GM21619 (cell line): ENCODE data around the gene TPD52L2.

ENCODE experiments used
- ATAC-seq: cut with Tn5 transposase; IDR thresholded peaks from one replicate; pipeline ENCODE4 v1.9.1; 2021; ENCODE audit not compliant: unreplicated experiment

Gene TPD52L2

DNA sequence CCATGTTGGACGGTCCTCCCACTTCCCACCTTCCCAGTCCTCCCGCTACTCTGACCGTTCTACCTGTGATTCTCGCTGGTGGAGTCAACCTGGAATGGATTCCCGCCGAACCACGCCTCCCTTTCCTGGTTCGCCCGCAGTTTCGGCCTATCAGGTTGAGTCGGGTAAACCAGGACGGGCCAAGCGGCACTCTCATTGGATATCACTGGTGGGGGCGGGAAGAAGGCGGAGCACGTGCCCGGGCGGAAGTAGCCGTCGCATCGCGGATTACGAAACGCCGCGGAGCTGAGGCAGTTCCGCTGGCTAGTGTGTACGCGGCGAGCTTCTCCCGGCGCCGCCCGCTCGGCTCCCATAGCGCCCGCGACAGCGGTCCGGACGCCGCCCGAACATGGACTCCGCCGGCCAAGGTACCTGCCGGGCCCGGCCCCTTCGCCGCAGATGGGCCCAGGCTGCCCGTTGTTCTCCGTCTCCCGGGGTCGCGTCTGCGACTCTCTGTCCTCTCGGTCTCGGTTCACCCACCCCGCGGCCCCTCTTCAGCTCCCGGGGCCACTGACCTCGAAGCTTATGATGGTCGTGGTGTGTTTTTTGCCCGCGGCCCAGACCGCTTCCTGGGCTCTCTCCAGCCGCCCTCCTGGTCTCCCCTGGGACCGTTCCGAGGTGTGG lies at the start of gene TPD52L2:
TPD52L2 (plus strand) TSS at position 293 of the 663 bp plus-strand sequence; CDS start at position 389, 96 bp downstream.
- ATAC-seq = peak; percentile 57

DNA sequence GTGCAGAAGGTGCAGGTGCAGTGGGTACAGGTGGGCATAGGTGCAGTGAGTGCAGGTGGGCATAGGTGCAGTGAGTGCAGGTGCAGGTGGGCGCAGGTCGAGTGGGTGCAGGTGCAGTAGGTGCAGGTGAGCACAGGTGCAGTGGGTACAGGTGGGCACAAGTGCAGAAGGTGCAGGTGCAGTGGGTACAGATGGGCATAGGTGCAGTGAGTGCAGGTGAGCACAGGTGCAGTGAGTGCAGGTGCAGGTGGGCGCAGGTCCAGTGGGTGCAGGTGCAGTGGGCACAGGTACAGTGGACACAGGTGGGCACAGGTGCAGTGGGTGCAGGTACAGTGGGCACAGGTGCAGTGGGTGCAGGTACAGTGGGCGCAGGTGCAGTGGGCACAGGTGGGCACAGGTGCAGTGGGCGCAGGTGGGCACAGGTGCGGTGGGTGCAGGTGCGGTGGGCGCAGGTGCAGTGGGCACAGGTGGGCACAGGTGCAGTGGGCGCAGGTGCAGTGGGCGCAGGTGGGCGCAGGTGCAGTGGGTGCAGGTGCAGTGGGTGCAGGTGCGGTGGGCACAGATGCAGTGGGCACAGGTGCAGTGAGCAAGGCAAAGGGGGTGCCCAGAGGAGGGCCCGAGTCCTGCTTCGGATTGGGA lies 49.3 kb upstream of the TPD52L2 start:
- no peak for ATAC-seq

DNA sequence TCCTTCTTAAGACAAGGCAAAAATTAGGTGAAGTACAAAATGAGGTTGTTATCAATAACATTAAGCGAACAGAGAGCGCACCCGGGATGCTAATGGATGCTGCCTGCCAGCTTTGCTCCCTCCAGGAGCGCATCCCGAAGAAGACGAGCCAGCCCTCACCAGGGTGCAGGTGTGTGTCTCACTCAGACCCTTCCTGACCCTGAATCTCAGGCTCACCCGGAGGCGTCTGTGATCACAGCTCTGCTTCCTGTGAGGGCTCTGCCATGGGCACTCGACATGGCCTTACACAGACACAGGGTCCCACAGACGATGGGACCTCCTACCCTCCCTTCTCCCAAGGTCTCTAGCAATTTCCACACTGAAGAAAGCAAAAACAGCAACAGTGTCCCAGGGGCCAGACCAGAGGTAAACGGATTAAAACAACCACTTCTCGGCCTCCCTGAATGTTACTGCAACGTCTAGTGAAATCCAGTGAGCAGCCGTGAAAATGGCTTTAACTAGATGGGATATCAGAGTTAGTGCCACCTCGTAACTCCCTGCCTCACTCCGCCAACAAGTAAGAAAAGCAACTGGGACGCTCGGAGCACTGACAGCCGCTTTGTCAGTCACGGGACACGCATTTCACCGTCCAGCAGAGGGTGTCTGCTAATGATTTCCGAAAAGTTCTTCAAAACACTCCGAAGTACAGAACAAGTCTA lies 45.7 kb upstream of the TPD52L2 start:
- no peak for ATAC-seq

DNA sequence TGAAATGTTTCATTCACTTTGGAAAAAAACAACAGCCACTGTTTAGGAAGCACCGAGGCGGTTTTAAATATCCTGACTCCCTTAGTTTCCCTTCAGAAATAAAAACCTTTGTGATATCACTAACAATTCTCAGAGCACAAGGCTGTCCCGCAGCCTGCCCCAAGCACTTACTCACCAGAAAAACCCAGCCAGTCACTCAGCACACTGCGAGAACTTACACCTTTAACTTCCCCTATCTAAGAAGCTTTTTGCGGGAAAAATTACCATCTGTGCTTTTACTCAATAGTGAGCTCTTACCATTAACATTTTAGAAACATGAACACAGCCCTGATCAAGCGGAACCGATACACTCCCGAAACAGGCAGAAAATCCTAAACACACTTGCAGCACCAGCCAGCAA lies 43.3 kb upstream of the TPD52L2 start:
- ATAC-seq = no peak

DNA sequence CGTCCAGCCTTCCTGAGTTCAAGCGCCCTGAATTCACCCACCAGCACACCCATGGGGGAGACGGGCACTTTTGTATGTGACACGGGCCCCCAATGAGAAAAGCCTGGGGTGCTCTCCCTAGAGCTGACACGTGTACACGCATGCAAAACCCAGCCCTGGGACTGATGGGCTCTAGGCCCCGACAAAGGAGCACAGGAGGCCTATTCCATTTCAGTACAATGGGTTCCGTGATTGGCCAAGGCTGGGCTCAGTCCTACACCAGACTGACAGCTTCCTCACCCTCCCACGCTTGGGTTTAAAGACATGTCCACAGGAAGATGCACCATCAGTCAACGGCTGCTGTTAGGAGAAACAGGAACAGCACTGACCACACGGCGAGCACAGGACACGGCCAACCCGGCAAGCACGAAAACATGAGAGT lies 42.8 kb upstream of the TPD52L2 start:
- no peak for ATAC-seq

DNA sequence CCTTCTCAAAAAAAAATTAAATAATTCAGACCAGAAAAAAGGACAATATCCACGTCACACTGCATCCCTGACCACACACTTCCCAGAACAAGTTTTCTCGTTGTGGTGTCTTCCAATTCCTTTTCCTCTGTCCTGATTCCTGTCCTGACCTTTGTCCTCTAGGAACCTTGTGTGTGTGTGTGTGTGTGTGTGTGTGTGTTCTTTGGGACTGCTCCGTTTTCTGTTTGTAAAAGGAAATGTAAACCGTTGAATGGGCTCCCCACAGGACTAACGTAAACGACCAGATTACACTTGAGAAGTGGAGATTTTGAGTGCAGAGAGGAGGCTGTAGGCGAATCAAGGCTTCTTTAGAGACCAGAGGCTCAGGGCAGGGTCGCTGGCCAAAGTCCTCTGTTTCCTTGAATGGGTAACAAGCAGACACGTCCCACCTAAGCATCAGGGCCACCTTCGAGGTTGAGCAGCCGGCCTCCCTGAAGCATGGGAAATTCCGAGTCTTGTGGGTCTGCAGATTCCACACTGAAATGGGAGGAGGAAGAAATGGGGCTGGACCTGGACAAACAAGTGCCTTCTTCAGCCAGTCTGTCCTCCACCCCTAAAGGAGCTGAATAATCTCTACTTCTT lies 41.3 kb upstream of the TPD52L2 start:
- no peak for ATAC-seq

DNA sequence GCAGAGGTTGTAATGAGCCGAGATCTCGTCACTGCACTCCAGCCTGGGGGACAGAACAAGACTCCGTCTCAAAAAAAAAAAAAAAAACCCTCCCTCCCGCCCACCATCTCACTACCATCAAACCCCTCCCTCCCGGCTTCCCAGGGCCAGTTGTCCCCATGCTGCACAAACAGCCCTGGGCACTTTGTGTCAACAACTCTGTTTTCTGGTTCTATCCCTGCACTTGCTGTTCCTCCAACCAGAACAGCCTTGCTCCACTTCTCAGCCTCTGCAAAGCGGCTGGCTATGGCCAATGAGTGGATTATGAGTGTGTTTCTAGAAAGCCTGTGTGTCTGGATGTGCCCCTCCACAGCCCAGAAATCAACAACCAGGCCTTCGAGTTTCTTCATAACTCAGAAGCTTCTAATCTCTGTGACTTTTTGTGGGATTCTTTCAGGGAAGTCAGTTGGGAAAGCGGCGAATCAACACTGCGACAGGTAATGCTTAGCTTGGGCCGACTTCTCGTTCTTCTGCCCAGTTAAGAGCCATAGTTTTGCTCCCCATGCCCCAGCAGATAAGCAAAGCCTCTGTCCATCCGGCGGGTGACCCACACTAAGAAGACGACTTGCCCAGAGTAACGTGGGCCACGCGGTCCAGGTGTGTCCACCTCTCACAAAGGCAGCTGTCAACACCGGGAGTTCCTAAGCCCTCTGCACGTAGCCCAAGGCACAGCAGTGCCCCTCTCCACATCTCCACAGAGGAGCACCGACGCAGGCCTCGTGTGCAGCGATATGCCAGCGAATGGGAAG lies 39.5 kb upstream of the TPD52L2 start:
- no peak for ATAC-seq

DNA sequence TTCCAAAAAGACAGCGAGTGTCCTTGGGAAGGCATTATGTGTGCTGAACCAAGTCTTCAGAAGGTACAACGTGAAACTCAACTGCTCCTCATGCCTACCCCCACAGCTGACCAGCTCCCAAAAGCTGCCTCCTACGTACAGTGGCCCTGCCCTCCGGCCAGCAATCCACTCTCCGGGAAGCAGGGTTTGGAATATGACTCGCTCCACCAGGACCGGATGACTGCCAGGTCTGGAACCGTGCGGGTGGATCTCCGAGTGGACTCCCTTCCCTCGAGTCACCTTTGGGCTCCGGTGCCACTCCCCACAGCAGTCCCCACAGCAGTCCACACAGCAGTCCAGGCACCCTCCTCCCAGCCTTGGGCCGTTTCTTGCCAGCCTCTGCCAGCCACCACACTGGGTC lies 38.3 kb upstream of the TPD52L2 start:
- no peak for ATAC-seq

DNA sequence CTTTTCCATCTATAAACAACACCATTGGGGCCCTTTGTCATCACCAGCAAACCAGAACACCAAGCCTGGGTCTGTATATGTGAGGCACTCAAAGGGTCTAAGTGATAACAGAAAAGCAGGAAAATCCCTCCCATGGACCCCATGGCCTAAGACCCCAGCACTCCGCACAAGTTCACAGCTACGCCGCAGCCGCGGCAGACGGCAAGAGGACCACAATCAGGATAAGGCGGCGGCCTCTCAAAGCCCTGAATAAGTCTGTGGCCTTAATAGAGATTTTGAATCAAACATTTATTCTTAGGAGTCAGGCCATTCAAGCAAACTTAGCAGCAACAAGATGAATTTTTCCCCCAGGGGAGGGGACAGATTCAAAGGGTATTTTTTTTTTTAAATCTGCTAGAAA lies 36.9 kb upstream of the TPD52L2 start:
- no peak for ATAC-seq

DNA sequence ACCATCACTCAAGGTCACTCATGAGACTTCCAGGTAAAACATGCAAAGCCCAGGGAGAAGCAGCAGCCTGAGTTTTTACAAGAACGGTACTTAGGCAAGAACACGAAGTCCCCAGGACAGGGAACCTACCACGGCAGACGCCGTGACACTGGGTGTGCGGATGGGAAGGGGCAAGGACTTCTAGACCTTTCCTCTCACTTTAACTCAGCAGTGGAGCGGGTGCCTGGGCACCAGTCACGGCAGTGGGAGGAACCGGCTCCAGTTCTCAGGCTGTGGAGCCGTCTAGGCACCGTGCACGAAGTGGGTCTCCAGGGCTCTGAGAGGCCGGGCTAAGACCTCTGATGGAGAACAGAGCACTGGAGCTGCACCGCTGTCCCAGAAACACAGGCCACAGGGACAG lies 36.5 kb upstream of the TPD52L2 start:
- no peak for ATAC-seq

DNA sequence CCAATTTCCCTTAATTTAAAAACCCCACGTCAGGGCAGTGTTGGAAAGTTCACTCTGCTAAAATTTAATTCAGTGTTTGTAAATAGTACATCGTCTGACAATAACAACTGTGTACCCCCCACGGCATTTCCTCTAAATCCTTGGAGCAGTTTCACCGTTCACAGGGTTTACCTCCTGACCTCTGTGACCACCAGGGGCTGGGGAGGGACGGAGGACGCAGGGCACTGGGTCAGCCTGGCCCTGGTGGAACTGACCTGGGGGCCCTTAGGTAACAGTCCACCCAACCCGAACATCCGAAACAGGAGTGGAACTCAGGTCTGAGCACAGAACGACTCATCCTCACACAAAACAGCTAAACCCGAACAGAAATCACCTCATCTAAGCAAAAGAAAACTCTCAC lies 36.1 kb upstream of the TPD52L2 start:
- ATAC-seq = no peak

DNA sequence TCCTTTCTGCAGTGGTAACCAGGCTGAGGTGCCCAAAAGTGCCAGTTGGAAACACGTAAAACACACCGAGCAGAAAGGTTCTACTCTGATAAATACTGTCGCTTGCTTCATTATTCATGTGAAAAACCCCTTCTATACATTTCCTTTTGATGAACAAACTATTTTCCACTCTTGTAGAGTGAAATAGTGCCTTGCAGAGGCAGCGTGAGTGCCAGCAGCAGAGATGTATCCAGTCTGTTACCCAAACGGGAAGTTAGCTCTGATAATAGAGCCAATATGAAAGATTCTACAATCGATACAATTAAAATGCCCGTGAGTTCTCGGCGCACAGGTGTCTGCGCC lies 35.5 kb upstream of the TPD52L2 start:
- no peak for ATAC-seq

DNA sequence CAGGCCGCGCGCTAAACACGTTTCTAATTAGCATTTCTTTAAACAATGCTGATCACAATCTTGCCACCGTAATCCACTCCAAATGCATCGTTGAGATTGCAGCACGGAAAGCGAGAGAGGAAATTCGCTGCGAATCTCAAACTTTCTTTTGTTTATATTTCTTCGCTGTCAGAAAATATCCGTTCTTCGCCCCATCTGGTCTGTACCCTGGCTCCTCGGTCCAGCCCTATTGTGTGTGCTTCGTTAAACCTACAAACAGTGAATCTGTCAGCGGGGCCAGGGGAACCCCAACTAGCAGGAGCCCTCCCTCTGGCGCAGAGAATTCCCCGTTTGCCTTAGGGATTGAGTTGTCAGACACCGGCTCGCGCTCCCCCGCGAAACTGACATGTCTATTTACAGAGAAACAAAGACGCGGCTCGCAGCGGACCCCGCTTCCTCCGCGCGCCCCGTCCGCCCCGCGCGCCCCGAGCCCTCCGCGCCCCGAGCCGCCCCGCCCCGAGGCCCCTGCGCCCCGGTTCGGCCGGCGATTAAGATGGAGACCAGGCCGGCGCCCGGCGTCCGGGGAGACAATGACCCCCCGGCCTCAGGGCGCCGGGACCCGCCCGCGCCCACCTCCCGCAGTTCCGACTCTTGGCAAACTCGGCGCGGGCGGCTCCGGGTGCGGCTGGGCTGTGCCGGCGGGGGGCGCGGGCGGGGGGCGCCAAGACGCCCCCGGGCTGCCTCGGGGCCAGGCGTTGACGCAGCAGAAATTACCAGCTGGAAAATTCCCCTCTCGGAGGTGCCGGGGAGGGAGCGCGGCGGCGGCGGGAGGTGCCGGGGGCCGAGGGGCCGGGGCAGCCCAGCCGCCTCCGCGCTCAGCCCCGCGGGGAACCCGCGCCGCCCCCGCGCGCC lies 34.9 kb upstream of the TPD52L2 start:
- no peak for ATAC-seq

DNA sequence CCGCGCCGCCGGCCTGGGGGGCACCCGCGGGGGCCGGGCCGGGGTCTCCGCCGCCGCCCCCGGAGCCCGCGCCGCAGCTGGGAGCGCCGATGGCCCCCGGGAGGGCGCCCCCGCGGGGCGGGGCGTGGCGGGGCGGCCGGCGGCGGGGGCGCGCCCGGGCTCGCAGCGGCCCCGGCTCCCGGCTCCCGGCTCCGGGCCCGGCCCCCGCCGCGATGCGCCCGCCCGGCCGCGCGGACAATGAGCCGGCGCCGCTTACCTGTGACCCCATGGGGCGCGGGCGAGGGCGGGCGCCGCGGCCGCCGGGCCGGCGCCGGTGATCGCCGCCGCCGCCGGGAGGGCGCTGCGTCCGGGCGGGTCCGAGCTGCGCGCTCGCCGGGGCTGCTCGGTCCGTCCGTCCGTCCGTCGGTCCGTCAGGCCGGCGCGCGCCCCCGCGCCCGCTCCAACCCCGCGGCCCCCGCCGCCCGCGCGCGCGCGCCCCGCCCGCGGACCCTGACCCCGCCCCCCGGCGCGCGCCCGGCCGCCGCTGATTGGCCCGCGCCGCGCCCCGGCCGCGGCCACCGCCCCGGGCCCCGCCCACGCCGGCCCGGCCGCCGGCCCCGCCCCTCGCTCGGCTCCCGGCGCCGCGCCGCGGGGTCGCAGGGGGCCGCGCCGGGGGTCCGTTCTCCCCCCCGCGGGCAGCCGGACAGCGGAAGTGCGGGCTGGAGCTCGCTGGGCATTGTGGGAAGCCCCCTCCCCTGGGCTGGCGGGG lies 34.1 kb upstream of the TPD52L2 start, which contains the start of gene ZBTB46:
ZBTB46 (minus strand) TSS at position 424 of the 748 bp plus-strand sequence. CDS start 40,507 bp downstream, outside the sequence.
- no peak for ATAC-seq

DNA sequence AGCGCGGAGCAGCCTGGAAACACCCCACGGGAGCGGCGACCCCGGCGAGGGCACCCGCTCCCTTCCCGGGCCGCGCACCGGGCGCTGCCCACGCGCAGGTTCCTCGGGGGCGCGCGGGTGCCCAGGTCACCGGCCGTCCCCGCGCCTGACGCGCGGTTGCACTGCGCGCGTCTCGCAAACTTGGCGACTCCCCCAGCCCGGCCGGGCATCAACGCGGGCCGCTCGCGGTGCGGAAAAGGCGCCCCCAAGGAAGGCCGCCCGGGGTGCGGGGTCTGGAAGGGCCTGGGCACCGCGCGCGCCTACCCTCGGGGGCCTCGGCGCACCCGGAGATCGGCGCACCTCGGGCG lies 33.5 kb upstream of the TPD52L2 start:
- ATAC-seq = no peak

DNA sequence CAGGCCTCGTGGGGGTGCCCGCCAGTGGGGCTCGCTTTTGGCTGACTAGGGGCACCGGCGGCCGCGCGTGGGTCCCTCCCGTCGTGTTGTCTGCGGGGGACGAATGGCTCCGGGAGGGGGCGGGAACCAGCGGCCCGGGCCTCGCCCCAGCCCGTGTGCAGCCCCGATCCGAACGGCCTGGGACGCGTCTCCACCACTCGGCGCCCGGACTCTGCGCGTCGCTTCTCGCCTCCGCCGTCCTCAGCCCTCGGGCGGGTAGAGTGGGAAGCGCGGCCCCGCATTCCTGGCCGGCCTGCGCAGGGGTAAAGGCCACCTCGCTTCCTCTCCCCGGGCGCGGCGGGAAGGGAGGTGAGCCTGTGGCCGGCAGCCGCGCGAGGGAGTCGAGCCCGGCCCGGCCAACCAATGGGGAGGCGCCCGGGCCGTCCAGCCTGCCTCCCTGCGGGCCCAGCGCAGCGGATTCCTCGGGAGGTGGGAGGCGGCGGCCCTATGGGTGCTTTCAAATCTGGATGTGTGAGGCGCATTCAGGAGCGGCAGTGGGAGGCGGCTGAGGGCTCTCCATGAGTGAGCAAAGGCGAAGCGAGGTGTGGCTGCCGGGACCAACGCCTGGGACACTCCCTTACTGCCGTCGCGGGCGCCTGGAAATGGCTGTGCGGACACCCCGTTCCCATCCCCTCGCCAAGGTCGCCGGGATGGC lies 32.9 kb upstream of the TPD52L2 start:
- ATAC-seq = no peak

DNA sequence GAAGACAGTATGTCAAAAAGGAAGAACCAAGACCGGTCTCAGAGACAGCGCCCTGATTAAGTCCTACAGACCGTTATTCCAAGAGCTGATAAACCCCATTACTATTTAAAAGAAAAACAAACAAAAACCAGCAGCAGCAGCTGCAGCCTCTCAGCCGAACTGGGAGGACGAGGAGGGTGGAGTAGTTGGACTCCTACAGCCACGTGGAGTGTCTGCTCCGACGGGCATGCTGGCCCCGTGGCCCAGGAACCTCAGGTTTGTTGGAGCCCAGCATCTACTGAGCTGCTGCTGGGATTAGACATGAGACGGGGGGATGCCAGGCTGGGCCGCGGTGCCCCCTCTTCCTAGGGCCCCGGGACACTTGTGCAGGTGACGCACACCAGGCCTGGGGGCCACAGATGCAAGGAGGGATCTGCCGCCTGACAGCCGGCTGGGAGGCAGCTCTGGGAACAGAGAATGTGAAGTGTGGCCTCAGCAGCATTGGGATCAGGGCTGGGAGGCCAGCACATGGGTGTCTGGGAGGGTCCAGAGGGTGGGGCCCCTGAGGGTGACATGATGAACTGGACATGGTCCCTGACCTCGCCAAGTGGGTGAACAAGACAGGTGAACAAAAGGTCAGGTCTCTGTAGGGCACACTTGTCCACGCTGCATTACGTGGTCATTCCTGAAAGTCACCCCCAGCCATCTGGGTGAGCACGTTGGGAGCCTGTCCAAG lies 31.1 kb upstream of the TPD52L2 start:
- no peak for ATAC-seq

DNA sequence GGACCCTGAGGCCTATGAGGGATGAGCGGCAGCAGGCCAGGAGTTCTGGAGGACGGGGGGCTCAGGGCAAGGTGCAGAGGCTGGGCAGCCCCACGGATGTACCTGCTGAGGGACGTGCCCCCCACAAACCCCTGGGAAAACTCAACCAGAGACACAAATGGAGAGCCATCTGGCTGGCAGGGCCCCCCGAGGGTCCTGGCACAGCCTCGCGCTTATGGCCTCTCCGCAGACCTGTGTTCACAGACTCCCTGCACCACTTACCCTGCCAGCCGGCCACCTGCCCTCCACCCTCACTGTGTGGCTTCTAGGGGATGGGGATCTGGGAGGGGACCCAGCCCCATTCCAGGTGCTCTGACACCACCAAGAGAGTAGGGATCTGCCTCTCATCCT lies 30.6 kb upstream of the TPD52L2 start:
- no peak for ATAC-seq
